ENCODE results near the gene CENPA.
A peak's percentile ranks its signal among the peaks of the same experiment; 100 is the strongest.

Gene CENPA

GRCh38 chr2:26752656-26753055, 33.2 kb upstream of the CENPA start:
- DNase-seq (ENCODE audit: extremely low read depth, low read depth) = no peak
- TF ChIP-seq CTCF (IDR thresholded peaks at IDR 0.05; ENCODE audit: low read depth, low read length, missing control alignments) = no peak
- no peak overlapping the region for H3K4me3 ChIP-seq (replicated peaks; ENCODE audit: low read depth, low read length)

GRCh38 chr2:26754539-26754938, 31.3 kb upstream of the CENPA start:
- no peak for TF ChIP-seq CTCF (IDR thresholded peaks at IDR 0.05; ENCODE audit: low read depth, low read length, missing control alignments)
- no peak for DNase-seq (ENCODE audit: extremely low read depth, low read depth)
- no peak overlapping the region for H3K4me3 ChIP-seq (replicated peaks; ENCODE audit: low read depth, low read length)

GRCh38 chr2:26754972-26755670, 30.7 kb upstream of the CENPA start:
- no peak for TF ChIP-seq CTCF (IDR thresholded peaks at IDR 0.05; ENCODE audit: low read depth, low read length, missing control alignments)
- no peak for DNase-seq (ENCODE audit: extremely low read depth, low read depth)

GRCh38 chr2:26756337-26756736, 29.5 kb upstream of the CENPA start:
- no peak for DNase-seq (ENCODE audit: extremely low read depth, low read depth)
- H3K4me3 ChIP-seq (replicated peaks; ENCODE audit: low read depth, low read length) = no peak overlapping the region
- TF ChIP-seq CTCF (IDR thresholded peaks at IDR 0.05; ENCODE audit: low read depth, low read length, missing control alignments) = no peak

More at GRCh38 chr2:26754972-26755670, 30.7 kb upstream of the CENPA start:
- no peak overlapping the region for H3K4me3 ChIP-seq (replicated peaks; ENCODE audit: low read depth, low read length)

- no peak overlapping the region for H3K4me3 ChIP-seq (replicated peaks; ENCODE audit: low read depth, low read length)
- no peak for TF ChIP-seq CTCF (IDR thresholded peaks at IDR 0.05; ENCODE audit: low read depth, low read length, missing control alignments)
- peak; percentile 97 for DNase-seq (ENCODE audit: extremely low read depth, low read depth)
Measured at GRCh38 chr2:26757873-26758789, 27.7 kb upstream of the CENPA start.

- TF ChIP-seq CTCF (IDR thresholded peaks at IDR 0.05; ENCODE audit: low read depth, low read length, missing control alignments) = no peak
- DNase-seq (ENCODE audit: extremely low read depth, low read depth) = no peak
- no peak overlapping the region for H3K4me3 ChIP-seq (replicated peaks; ENCODE audit: low read depth, low read length)
Measured at GRCh38 chr2:26758790-26759321, 27.0 kb upstream of the CENPA start.
